Activated naive CD8-positive, alpha-beta T cell treated with anti-CD3 and anti-CD28 coated beads, Interleukin-2, amount 10 ng/mL, durations not matched to agents 7 days and 5 days (primary cell): Measurements from ENCODE around the gene TRA2B. TPM values are rescaled to one million over a fixed set of nuclear protein-coding genes. Genes with fewer than 3 reads are reported as not detected.

Source experiments
- ATAC-seq: fragments of 150-1000 bp; cut with Tn5 transposase; one replicate; pipeline ENCODE4 v1.10.0; 2021; ENCODE audit warnings: low read depth, moderate library complexity
- POLR2A ChIA-PET: fragments of 350-600 bp; sonication (Branson Sonifier 250); formaldehyde crosslinking; loops from one replicate; lab custom pipeline; 2021; ENCODE audit warnings: antibody characterized with exemption; lab: Charles Lee
- DNase-seq: peaks from one replicate; pipeline ENCODE4 v3.0.0; 2021
- H3K27ac Mint-ChIP-seq: one replicate; pipeline ENCODE4 v1.8.0; 2022; ENCODE audit warnings: mild to moderate bottlenecking, mixed read lengths
- H3K27me3 Mint-ChIP-seq: one replicate; pipeline ENCODE4 v1.8.0; 2022; ENCODE audit warnings: mild to moderate bottlenecking, moderate library complexity, mixed read lengths
- H3K36me3 Mint-ChIP-seq: one replicate; pipeline ENCODE4 v1.8.0; 2021; ENCODE audit warnings: mild to moderate bottlenecking, mixed read lengths
- H3K4me1 Mint-ChIP-seq: one replicate; pipeline ENCODE4 v1.8.0; 2021; ENCODE audit warnings: mixed read lengths
- H3K4me3 Mint-ChIP-seq: one replicate; pipeline ENCODE4 v1.8.0; 2022; ENCODE audit warnings: mild to moderate bottlenecking, moderate library complexity, mixed read lengths
- H3K9me3 Mint-ChIP-seq: one replicate; pipeline ENCODE4 v1.8.0; 2021; ENCODE audit warnings: mixed read lengths
- total RNA-seq, 2 experiments: library from RNA; stranded (reverse); gene quantifications; one replicate each; pipeline ENCODE4 v1.2.3, GENCODE V29; 2021

The TRA2B gene
- total RNA-seq, 2 experiments from 2014 or later, result 222 to 243 TPM

DNA sequence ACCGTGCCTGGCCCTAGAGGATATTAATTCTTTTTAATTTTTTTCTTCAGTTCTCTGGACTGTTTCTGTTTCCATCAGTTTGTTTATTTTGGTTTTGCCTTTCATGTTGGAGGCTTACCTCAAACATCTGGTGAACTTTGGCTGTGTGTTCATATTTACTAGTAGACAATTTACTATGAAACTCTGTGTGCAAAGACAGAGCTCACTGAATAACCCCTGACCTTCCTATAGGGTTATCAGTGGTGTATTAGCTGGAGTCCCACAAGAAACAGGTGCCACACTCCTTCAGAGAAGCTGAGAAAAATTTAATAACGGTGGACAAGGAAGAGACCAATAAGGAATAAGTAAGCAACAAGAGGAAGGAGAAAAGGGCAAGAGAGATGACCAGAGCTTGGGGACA is 28.8 kb upstream of the TRA2B start:
- ATAC-seq, result no peak
- H3K9me3 Mint-ChIP-seq, result no peaks in the 10 kb centered on the region

GRCh38 chr3:185965496-185965895 is 27.7 kb upstream of the TRA2B start:
- POLR2A ChIA-PET, result no interaction called here

More for the DNA sequence above, 28.8 kb upstream of the TRA2B start:
- H3K4me3 Mint-ChIP-seq, result no peak overlapping the region
- no peaks in the 10 kb centered on the region for H3K27me3 Mint-ChIP-seq
- no peaks in the 10 kb centered on the region for H3K4me1 Mint-ChIP-seq
- no peak overlapping the region for H3K27ac Mint-ChIP-seq
- POLR2A ChIA-PET, result no interaction called here
- H3K36me3 Mint-ChIP-seq, result peaks cover 1% of the 10 kb centered on the region
- no peak for DNase-seq

DNA sequence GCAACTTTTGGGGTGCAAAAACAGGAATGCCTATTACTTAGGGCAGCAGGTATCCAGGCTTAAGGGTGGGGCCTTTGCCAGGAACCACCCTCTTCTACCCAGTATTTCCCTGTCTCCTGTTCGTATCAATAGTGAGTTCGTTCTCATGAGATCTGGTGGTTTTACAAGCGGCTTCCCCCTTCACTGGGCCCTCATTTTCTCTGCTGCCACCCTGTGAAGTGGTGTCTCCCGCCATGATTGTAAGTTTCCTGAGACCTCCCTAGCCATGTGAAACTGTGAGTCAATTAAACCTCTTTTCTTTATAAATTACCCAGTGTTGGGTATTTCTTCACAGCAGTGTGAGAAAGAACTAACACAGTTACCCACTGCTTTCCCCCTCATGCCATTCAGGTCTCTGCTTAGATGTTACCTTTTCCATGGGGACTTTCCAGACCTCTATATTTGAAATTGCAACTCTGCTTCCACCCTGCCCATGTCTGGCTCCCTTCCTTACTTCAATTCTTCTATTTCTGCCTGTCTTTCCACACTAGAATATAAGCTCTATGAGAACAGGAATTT is 23.9 kb upstream of the TRA2B start:
- no peaks in the 10 kb centered on the region for H3K27me3 Mint-ChIP-seq
- peaks cover 3% of the 10 kb centered on the region for H3K9me3 Mint-ChIP-seq
- ATAC-seq, result no peak
- no peak overlapping the region for H3K4me3 Mint-ChIP-seq
- DNase-seq, result no peak
- H3K4me1 Mint-ChIP-seq, result peaks cover 3% of the 10 kb centered on the region
- H3K27ac Mint-ChIP-seq, result no peak overlapping the region
- POLR2A ChIA-PET, result no interaction called here
- H3K36me3 Mint-ChIP-seq, result peaks cover 5% of the 10 kb centered on the region

More at GRCh38 chr3:185965496-185965895, 27.7 kb upstream of the TRA2B start:
- no peak overlapping the region for H3K4me3 Mint-ChIP-seq
- no peak for DNase-seq
- no peaks in the 10 kb centered on the region for H3K4me1 Mint-ChIP-seq
- ATAC-seq, result no peak
- no peak overlapping the region for H3K27ac Mint-ChIP-seq
- no peaks in the 10 kb centered on the region for H3K9me3 Mint-ChIP-seq
- no peaks in the 10 kb centered on the region for H3K27me3 Mint-ChIP-seq
- peaks cover 1% of the 10 kb centered on the region for H3K36me3 Mint-ChIP-seq

GRCh38 chr3:185960522-185961288 is 22.9 kb upstream of the TRA2B start:
- ATAC-seq, result no peak
- Mint-ChIP-seq H3K27me3 (peaks cover 6% of the 10 kb centered on the region), H3K27ac (no peak overlapping the region), H3K4me3 (no peak overlapping the region), H3K9me3 (peaks cover 3% of the 10 kb centered on the region), H3K36me3 (peaks cover 5% of the 10 kb centered on the region), H3K4me1 (peaks cover 3% of the 10 kb centered on the region)
- POLR2A ChIA-PET, result interaction anchor here (0.7 to 1.4 kb wide), 2 partner anchors 23 kb away, joined by 3 to 12 read pairs; partner anchors contain the start of gene TRA2B
- DNase-seq, result no peak

DNA sequence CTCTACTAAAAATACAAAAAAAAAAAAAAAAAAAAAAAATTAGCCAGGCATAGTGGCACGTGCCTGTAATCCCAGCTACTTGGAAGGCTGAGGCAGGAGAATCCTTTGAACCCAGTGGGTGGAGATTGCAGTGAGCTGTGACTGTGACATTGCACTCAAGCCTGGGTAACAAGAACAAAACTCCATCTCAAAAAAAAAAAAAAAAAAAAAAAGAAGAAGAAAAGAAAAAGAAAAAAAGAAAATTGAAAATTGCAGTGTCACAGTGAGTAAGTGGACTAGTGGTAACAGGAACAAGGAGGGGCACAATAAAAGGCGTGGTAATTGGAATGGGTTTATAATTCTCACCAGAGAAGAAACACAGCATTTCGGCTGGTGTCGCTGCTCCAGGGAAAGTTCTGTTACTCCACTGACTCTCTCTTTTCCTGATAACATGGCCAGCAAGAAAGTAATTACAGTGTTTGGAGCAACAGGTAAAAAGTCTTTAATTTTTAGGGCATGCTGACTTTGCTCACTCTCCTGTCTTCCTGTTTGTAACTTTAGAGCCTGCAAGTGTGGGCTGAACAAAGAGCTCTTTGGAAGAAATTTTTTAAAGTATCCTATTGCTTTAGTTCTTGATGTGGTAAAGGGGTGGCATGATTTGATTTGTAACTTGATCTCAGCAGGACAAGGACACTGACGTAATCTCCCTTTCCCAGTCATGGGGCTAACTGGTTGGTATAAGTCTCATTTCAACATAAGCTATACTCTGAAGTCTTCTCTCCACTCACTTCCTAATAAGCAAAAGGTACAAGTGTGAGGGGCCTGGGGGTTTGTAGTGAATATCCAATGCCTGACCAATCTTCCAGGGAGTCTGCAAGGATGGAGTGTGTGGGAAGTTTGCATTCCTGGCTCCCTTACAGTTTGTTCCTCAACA is 22.1 kb upstream of the TRA2B start:
- Mint-ChIP-seq H3K4me1 (peaks cover 3% of the 10 kb centered on the region), H3K27me3 (peaks cover 8% of the 10 kb centered on the region), H3K4me3 (no peak overlapping the region), H3K27ac (peak overlapping the region; percentile 40), H3K9me3 (peaks cover 3% of the 10 kb centered on the region), H3K36me3 (peaks cover 3% of the 10 kb centered on the region)
- DNase-seq (no peak), ATAC-seq (peak; percentile 45)
- POLR2A ChIA-PET, result interaction anchor here (0.6 to 1.4 kb wide), 2 partner anchors 22 to 824 kb away, joined by 3 to 12 read pairs; partner anchors contain the start of genes EIF4A2 and TRA2B

DNA sequence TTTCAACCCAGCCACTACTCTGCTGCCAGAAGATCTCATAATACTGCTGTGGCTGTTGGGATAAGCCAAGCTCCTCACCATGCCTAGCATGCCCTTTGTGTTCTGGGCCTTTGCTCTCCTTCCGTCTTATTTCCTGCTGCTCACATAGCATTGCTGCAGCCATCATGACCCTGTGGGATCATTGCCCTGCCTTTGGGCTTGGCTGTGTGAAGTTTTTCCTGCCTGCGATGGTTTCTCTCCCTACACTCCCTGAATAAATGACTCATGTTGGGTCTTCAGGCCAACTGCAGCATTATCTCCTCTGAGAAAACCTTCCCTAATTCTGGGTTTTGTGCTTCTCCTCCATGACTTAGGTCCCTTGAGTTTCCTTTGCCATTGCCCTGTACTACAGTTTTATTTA is 20.8 kb upstream of the TRA2B start:
- H3K4me3 Mint-ChIP-seq, result no peak overlapping the region
- peak overlapping the region; percentile 1 for H3K27ac Mint-ChIP-seq
- peaks cover 3% of the 10 kb centered on the region for H3K9me3 Mint-ChIP-seq
- H3K27me3 Mint-ChIP-seq, result peaks cover 10% of the 10 kb centered on the region
- H3K36me3 Mint-ChIP-seq, result peaks cover 3% of the 10 kb centered on the region
- POLR2A ChIA-PET, result no interaction called here
- no peak for DNase-seq
- no peak for ATAC-seq
- H3K4me1 Mint-ChIP-seq, result peaks cover 3% of the 10 kb centered on the region

DNA sequence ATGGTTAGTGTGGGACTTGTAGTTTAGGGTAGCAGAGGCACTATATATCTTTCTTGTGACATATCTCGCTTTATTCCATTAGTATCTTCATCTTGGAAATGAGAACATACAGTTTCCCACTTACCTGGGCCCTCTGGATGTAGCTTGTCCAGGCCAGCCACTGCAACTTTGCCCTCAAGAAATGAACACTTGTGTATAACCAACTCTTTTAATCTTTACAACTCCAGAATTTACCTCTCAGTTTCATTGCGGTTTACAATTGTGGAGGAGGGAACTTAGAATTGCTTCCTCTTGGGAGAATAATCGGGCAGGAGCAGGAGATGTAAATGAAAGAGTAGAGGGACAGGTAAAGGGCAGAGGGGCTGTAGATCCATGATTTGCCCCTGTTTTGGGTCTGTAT is 18.4 kb upstream of the TRA2B start:
- no peak overlapping the region for H3K27ac Mint-ChIP-seq
- peaks cover 3% of the 10 kb centered on the region for H3K36me3 Mint-ChIP-seq
- peaks cover 10% of the 10 kb centered on the region for H3K27me3 Mint-ChIP-seq
- no peak for ATAC-seq
- peaks cover 3% of the 10 kb centered on the region for H3K9me3 Mint-ChIP-seq
- POLR2A ChIA-PET, result interaction anchor here (1.1 kb wide), 1 partner anchor 12 kb away, joined by 3 read pairs; no protein-coding TSS in a partner anchor
- H3K4me1 Mint-ChIP-seq, result peaks cover 3% of the 10 kb centered on the region
- no peak overlapping the region for H3K4me3 Mint-ChIP-seq
- DNase-seq, result no peak

GRCh38 chr3:185954366-185954723 is 16.5 kb upstream of the TRA2B start:
- POLR2A ChIA-PET, result interaction anchor here (0.7 to 1.3 kb wide), 3 partner anchors 11 to 1174 kb away, joined by 3 to 5 read pairs (median 5); partner anchors contain the start of gene TRA2B
- peaks cover 3% of the 10 kb centered on the region for H3K36me3 Mint-ChIP-seq
- peaks cover 3% of the 10 kb centered on the region for H3K9me3 Mint-ChIP-seq
- H3K27ac Mint-ChIP-seq, result no peak overlapping the region
- no peak for DNase-seq
- H3K4me3 Mint-ChIP-seq, result no peak overlapping the region
- H3K27me3 Mint-ChIP-seq, result peaks cover 15% of the 10 kb centered on the region
- peaks cover 3% of the 10 kb centered on the region for H3K4me1 Mint-ChIP-seq
- ATAC-seq, result no peak

DNA sequence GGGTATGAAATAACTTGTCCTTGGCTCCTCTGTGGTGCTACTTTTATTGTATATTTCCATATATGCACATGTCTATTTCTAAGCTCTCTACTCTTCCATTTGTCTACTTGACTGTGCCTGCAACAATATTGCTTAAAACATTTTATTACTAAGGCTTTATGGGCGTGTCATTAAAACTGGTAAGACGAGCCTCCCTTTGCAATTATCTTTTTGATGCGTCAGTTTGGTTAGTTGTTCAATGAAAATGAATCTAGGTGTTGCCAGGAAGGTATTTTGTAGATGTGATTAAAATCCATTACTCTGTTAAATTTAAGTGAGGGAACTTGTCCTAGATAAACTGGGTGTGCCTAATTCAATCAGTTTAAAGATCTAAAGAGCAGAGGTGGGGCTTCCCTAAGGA is 12.9 kb upstream of the TRA2B start:
- Mint-ChIP-seq H3K27me3 (peaks cover 22% of the 10 kb centered on the region), H3K36me3 (no peaks in the 10 kb centered on the region), H3K27ac (no peak overlapping the region), H3K4me3 (no peak overlapping the region), H3K4me1 (no peaks in the 10 kb centered on the region), H3K9me3 (no peaks in the 10 kb centered on the region)
- POLR2A ChIA-PET, result no interaction called here
- no peak for DNase-seq
- ATAC-seq, result no peak

DNA sequence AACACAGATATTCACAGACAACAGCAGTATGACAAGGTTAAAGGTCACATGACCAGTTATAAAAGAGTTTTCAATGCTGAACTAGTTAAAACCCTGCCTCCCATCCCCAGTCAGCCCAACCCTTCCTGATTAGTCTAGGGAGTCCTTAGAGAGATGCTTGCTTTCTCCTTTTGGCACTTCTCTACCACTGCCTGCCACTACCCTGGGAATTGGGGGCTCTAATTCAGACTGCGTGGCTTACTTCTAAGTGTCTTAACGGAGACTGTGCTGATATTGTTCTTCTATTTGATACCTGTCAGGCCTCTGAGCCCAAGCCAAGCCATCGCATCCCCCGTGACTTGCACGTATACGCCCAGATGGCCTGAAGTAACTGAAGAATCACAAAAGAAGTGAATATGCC is 11.7 kb upstream of the TRA2B start:
- Mint-ChIP-seq H3K27me3 (peaks cover 18% of the 10 kb centered on the region), H3K4me1 (no peaks in the 10 kb centered on the region), H3K9me3 (no peaks in the 10 kb centered on the region), H3K4me3 (no peak overlapping the region), H3K27ac (no peak overlapping the region), H3K36me3 (no peaks in the 10 kb centered on the region)
- POLR2A ChIA-PET, result no interaction called here
- DNase-seq (no peak), ATAC-seq (no peak)

- peaks cover 5% of the 10 kb centered on the region for H3K4me1 Mint-ChIP-seq
- peaks cover 18% of the 10 kb centered on the region for H3K27me3 Mint-ChIP-seq
- H3K27ac Mint-ChIP-seq, result no peak overlapping the region
- no peak for DNase-seq
- POLR2A ChIA-PET, result no interaction called here
- H3K9me3 Mint-ChIP-seq, result no peaks in the 10 kb centered on the region
- no peak overlapping the region for H3K4me3 Mint-ChIP-seq
- no peaks in the 10 kb centered on the region for H3K36me3 Mint-ChIP-seq
- no peak for ATAC-seq
Observed at GRCh38 chr3:185948292-185948691, 10.5 kb upstream of the TRA2B start.

DNA sequence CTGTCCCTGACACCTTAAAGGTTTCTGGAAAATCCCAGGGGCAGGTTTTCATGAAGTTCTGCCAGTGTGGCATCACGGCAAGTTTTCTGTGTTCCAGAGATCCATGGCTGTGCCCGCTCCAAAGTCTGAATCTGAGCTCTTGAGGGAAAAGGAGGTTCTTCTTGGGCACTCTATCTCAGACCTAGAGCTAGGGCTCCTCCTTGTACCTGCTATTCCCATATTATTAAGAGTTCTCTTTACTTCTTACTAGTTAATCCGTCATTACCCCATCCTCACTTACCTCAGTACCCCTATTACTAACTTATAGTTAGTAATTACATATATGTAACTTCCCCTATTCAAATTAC is 5.9 kb upstream of the TRA2B start:
- H3K4me1 Mint-ChIP-seq, result peaks cover 15% of the 10 kb centered on the region
- ATAC-seq (peak; percentile 26), DNase-seq (no peak)
- no peak overlapping the region for H3K4me3 Mint-ChIP-seq
- peak overlapping the region; percentile 67 for H3K27ac Mint-ChIP-seq
- H3K27me3 Mint-ChIP-seq, result peaks cover 17% of the 10 kb centered on the region
- POLR2A ChIA-PET, result interaction anchor here (0.8 to 1.9 kb wide), 7 partner anchors 10 to 840 kb away, joined by 3 to 8 read pairs (median 4); partner anchors contain the start of genes DNAJB11, EIF4A2 and SENP2
- H3K36me3 Mint-ChIP-seq, result peaks cover 4% of the 10 kb centered on the region
- H3K9me3 Mint-ChIP-seq, result peaks cover 2% of the 10 kb centered on the region
